Measurements from ENCODE around the gene SPATA6L. TPM values are rescaled to one million over a fixed set of nuclear protein-coding genes. Genes with fewer than 3 reads are reported as not detected.
"Not testable (repeated sequence)": the region's sequence is repeated elsewhere in the genome, so short reads cannot be mapped to it uniquely, and the experiment has no call there.

SPATA6L gene
- polyA plus RNA-seq, 5 donors, result 4.8 to 8.0 (median 7.3) TPM

- peak in 1 of 2 donors; percentile 72 for DNase-seq
Measured at GRCh38 chr9:4678679-4679267, 12.5 kb upstream of the SPATA6L start.

GRCh38 chr9:4677392-4677791, 11.1 kb upstream of the SPATA6L start:
- no peak for DNase-seq

- no peak for DNase-seq
Measured at GRCh38 chr9:4674783-4675182, 8.5 kb upstream of the SPATA6L start.

- DNase-seq, result no peak
Measured at GRCh38 chr9:4671737-4672136, 5.5 kb upstream of the SPATA6L start.

- no peak for DNase-seq
Measured at GRCh38 chr9:4670591-4670990, 4.3 kb upstream of the SPATA6L start.

GRCh38 chr9:4669890-4670289, 3.6 kb upstream of the SPATA6L start:
- no peak for DNase-seq

- no peak for DNase-seq
Measured at GRCh38 chr9:4668604-4669003, 2.3 kb upstream of the SPATA6L start.

- DNase-seq, result no peak
Measured at GRCh38 chr9:4667681-4668080, 1.4 kb upstream of the SPATA6L start.

GRCh38 chr9:4665357-4665756, 923 bp downstream of the SPATA6L start:
- peak in 1 of 2 donors; percentile 40 for DNase-seq

GRCh38 chr9:4663956-4664355, 2.3 kb downstream of the SPATA6L start:
- no peak for DNase-seq

GRCh38 chr9:4662989-4663792, 3.1 kb downstream of the SPATA6L start:
- DNase-seq, result peak in 1 of 2 donors; percentile 6

GRCh38 chr9:4662108-4662988, 3.9 kb downstream of the SPATA6L start, which contains the start of gene PLPP6:
PLPP6 (plus strand) TSS chr9:4662294; CDS start chr9:4662376, 82 bp downstream.
- DNase-seq, result peak; percentile 72 to 80

- peak in 1 of 2 donors; percentile 8 for DNase-seq
Measured at GRCh38 chr9:4661611-4662010, 4.7 kb downstream of the SPATA6L start.

- no peak for DNase-seq
Measured at GRCh38 chr9:4661165-4661564, 5.1 kb downstream of the SPATA6L start.

- DNase-seq, result not testable (repeated sequence)
Measured at GRCh38 chr9:4660665-4661064, 5.6 kb downstream of the SPATA6L start.

GRCh38 chr9:4657426-4658159, 8.7 kb downstream of the SPATA6L start:
- no peak for DNase-seq

- DNase-seq, result no peak
Measured at GRCh38 chr9:4656621-4657020, 9.7 kb downstream of the SPATA6L start.

- not testable (repeated sequence) for DNase-seq
Measured at GRCh38 chr9:4656196-4656595, 10.1 kb downstream of the SPATA6L start.

- DNase-seq, result no peak
Measured at GRCh38 chr9:4654538-4654937, 11.7 kb downstream of the SPATA6L start.

GRCh38 chr9:4654084-4654483, 12.2 kb downstream of the SPATA6L start:
- DNase-seq, result no peak

GRCh38 chr9:4642351-4642750, 23.9 kb downstream of the SPATA6L start:
- no peak for DNase-seq

GRCh38 chr9:4640027-4640426, 26.3 kb downstream of the SPATA6L start:
- DNase-seq, result no peak
